ENCODE data around the gene SCFD2. TPM values are rescaled to one million over a fixed set of nuclear protein-coding genes. Genes with fewer than 3 reads are reported as not detected.

Gene SCFD2
- total and polyA plus RNA-seq, 2 of the 8 experiments (the other 6 are each of a cell fraction or from before 2014, with no cell fraction given), result 6.2 to 10.2 TPM

- Histone ChIP-seq H3K36me3 (ENCODE audit: control insufficient read depth in 2 of 4, insufficient read depth in 4 of 4, low read length in 3 of 4) (no peaks in the 10 kb centered on the region), H2BK12ac (ENCODE audit: low read depth, low read length) (no peak overlapping the region), H3K18ac (ENCODE audit: extremely low read depth, low read length) (no peak overlapping the region), H2BK120ac (replicated peaks; ENCODE audit: low read depth, low read length) (no peak overlapping the region), H3K27me3 (replicated peaks in 1 of 4; ENCODE audit: control insufficient read depth in 3 of 4, extremely low read depth in 1 of 4, insufficient read depth in 3 of 4, low read length in 3 of 4) (no peaks in the 10 kb centered on the region), H3K79me1 (ENCODE audit: low read depth, low read length) (no peaks in the 10 kb centered on the region), H3K56ac (replicated peaks; ENCODE audit: insufficient read length, low read depth, low read length) (no peak overlapping the region), H4K5ac (ENCODE audit: insufficient read length, low read depth, low read length) (no peak overlapping the region), H3K9ac (replicated peaks in 1 of 4; ENCODE audit: extremely low read depth in 1 of 4, low read depth in 3 of 4, low read length in 3 of 4) (no peak overlapping the region), H3K4me1 (replicated peaks in 1 of 4; ENCODE audit: control insufficient read depth in 3 of 4, insufficient read depth in 4 of 4, low read length in 3 of 4) (no peaks in the 10 kb centered on the region), H2AFZ (ENCODE audit: low read length) (no peak overlapping the region), H3K14ac (ENCODE audit: insufficient read length) (no peak overlapping the region), H3K4me3 (ENCODE audit: extremely low read depth in 1 of 4, insufficient read depth in 2 of 4, low read depth in 3 of 4, low read length in 4 of 4) (no peak overlapping the region), H4K20me1 (replicated peaks in 1 of 2; ENCODE audit: control insufficient read depth in 1 of 2, insufficient read depth in 2 of 2, low read length in 2 of 2) (no peaks in the 10 kb centered on the region), H3K4ac (replicated peaks; ENCODE audit: insufficient read length, low read depth, low read length) (no peak overlapping the region), H3K23ac (ENCODE audit: insufficient read length) (no peak overlapping the region), H3K27ac (ENCODE audit: low read depth, low read length) (no peak overlapping the region), H4K8ac (ENCODE audit: extremely low read depth, insufficient read depth, low read length) (no peak overlapping the region), H3K9me3 (ENCODE audit: insufficient read depth in 2 of 2, low read depth in 1 of 2, low read length in 1 of 2) (peaks cover 12 to 14% of the 10 kb centered on the region in 2 experiments; a peak in 3 of 4 replicates), H2BK20ac (ENCODE audit: low read length) (no peak overlapping the region), H3K4me2 (ENCODE audit: insufficient read depth in 1 of 2, low read depth in 2 of 2, low read length in 2 of 2) (no peak overlapping the region), H2AK5ac (ENCODE audit: low read depth, low read length) (no peak overlapping the region), H3K23me2 (ENCODE audit: low read depth, low read length) (no peaks in the 10 kb centered on the region), H4K91ac (replicated peaks; ENCODE audit: insufficient read length, low read length) (no peak overlapping the region), H3K79me2 (ENCODE audit: control insufficient read depth in 1 of 2, insufficient read depth in 2 of 2, low read length in 2 of 2) (no peaks in the 10 kb centered on the region), H2BK15ac (ENCODE audit: low read length) (no peak overlapping the region), H2BK5ac (ENCODE audit: low read depth, low read length) (no peak overlapping the region)
- no peak for FAIRE-seq
- POLR2A ChIA-PET (ENCODE audit: partially characterized antibody), result no interaction called here
- no peak for DNase-seq (ENCODE audit: low read depth in 1 of 2, low spot score in 2 of 2)
- CTCF ChIA-PET (ENCODE audit: partially characterized antibody), result no interaction called here
- TF ChIP-seq MAFK (IDR thresholded peaks at IDR 0.05; ENCODE audit: low read depth, low read length), result no peak
- TF ChIP-seq ATF3 (IDR thresholded peaks at IDR 0.05; ENCODE audit: insufficient read depth, low read depth, low read length), result no peak
- TF ChIP-seq POLR2A (IDR thresholded peaks at IDR 0.05; ENCODE audit: control extremely low read depth in 1 of 2, low read depth in 2 of 2, low read length in 2 of 2), result no peak
- TF ChIP-seq TAF1 (IDR thresholded peaks at IDR 0.05; ENCODE audit: low read depth, low read length), result no peak
- no peak for TF ChIP-seq EP300 (IDR thresholded peaks at IDR 0.05; ENCODE audit: borderline replicate concordance in 1 of 2, low read depth in 2 of 2, low read length in 2 of 2)
- no peak for TF ChIP-seq BACH1 (IDR thresholded peaks at IDR 0.05; ENCODE audit: low read length)
- no peak for TF ChIP-seq GTF2F1 (IDR thresholded peaks at IDR 0.05; ENCODE audit: borderline replicate concordance, low read depth, low read length)
- no peak for TF ChIP-seq SIX5 (IDR thresholded peaks at IDR 0.05; ENCODE audit: low read depth, low read length)
- TF ChIP-seq CTBP2 (IDR thresholded peaks at IDR 0.05; ENCODE audit: borderline replicate concordance, insufficient read depth, insufficient read length, low read length), result no peak
- no peak for TF ChIP-seq RAD21 (IDR thresholded peaks at IDR 0.05 in 1 of 2, conservative IDR thresholded peaks at IDR 0.05 in 1 of 2; ENCODE audit: low read depth in 2 of 2, low read length in 2 of 2)
- TF ChIP-seq KDM1A (IDR thresholded peaks at IDR 0.05; ENCODE audit: borderline replicate concordance, low read length), result no peak
Measured at GRCh38 chr4:53175640-53176039, 190.2 kb downstream of the SCFD2 start.

Measured in H1 (cell line).